Body of pancreas (tissue), 4 donors: ENCODE data around the gene CASZ1.

Experiments used
- POLR2A ChIP-seq, 3 donors: fragments of 450-650 bp; IDR thresholded peaks; one replicate each; pipeline ENCODE4 v1.6.1; 2016; ENCODE audit warnings: antibody characterized with exemption in 3 of 3, mild to moderate bottlenecking in 2 of 3
- TF ChIP-seq, protein P1 (sequence below), 7 experiments: fragments of 450-650 bp in 4 of 7; fragments of 200-600 bp in 3 of 7; sonication (generic) in 3 of 7; IDR thresholded peaks; one replicate each; pipeline ENCODE4 v1.5.1; 2016 to 2019; ENCODE audit warnings: antibody characterized with exemption in 7 of 7

DNA sequence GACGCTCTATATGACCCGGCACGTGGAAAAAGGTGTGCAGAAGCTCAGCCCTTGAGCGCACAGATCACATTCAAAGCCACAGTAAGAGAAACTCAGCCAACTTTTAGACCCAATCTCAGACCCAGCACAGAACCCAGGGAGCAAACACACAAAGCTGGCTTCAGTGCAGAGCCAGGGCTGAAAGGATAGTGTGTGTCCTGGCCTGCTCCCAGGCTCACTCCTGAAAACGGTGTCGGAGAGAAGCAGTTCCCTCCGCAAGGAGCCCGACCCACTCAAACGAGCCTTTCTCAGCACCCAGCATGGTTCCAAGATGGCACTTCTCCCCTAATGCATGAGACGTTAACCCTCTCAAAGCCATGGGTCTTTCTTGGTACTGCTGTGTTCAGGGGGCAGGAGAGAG is 39.6 kb downstream of the CASZ1 start:
- TF ChIP-seq, protein P1, sequence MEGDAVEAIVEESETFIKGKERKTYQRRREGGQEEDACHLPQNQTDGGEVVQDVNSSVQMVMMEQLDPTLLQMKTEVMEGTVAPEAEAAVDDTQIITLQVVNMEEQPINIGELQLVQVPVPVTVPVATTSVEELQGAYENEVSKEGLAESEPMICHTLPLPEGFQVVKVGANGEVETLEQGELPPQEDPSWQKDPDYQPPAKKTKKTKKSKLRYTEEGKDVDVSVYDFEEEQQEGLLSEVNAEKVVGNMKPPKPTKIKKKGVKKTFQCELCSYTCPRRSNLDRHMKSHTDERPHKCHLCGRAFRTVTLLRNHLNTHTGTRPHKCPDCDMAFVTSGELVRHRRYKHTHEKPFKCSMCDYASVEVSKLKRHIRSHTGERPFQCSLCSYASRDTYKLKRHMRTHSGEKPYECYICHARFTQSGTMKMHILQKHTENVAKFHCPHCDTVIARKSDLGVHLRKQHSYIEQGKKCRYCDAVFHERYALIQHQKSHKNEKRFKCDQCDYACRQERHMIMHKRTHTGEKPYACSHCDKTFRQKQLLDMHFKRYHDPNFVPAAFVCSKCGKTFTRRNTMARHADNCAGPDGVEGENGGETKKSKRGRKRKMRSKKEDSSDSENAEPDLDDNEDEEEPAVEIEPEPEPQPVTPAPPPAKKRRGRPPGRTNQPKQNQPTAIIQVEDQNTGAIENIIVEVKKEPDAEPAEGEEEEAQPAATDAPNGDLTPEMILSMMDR (IDR thresholded peaks at IDR 0.05), result no peak
- TF ChIP-seq POLR2A (IDR thresholded peaks at IDR 0.05), result no peak
